Large intestine (tissue), 3 donors: Measurements from ENCODE around the gene PHOX2A. TPM values are rescaled to one million over a fixed set of nuclear protein-coding genes. Genes with fewer than 3 reads are reported as not detected.

Experiments
- DNase-seq, 2 donors: peaks; one replicate each; pipeline versions ENCODE4 v3.0.0 to v3.0.0-alpha.2; 2013
- H3K27ac ChIP-seq: one replicate; pipeline ENCODE4 v1.5.1; 2013; ENCODE audit warnings: low read length
- H3K27me3 ChIP-seq: 2 replicates; pipeline ENCODE4 v1.6.1; 2013; ENCODE audit warnings: low read length; ENCODE audit not compliant: control insufficient read depth, insufficient read depth
- H3K36me3 ChIP-seq: 2 replicates; pipeline ENCODE4 v1.6.1; 2013; ENCODE audit warnings: low read length; ENCODE audit not compliant: control insufficient read depth, insufficient read depth
- H3K4me1 ChIP-seq: one replicate; pipeline ENCODE4 v1.6.1; 2013; ENCODE audit warnings: low read length; ENCODE audit not compliant: control insufficient read depth, insufficient read depth
- H3K4me3 ChIP-seq: one replicate; pipeline ENCODE4 v1.5.1; 2013; ENCODE audit warnings: low read length
- H3K9me3 ChIP-seq: one replicate; pipeline ENCODE4 v1.6.1; 2013; ENCODE audit warnings: mild to moderate bottlenecking, low read depth, low read length, moderate library complexity; ENCODE audit not compliant: control insufficient read depth
- WGBS: methylation state at CpG from one replicate; pipeline ENCODE4 v1.1.5; 2013; ENCODE audit warnings: low lambda C conversion rate; ENCODE audit not compliant: insufficient coverage; 5-methylcytosine and 5-hydroxymethylcytosine counted together
- polyA plus RNA-seq: library from polyadenylated mRNA; unstranded; fragments of 120-200 nt; gene quantifications from one replicate; pipeline ENCODE4 v1.2.1, GENCODE V29; 2013

Gene PHOX2A
- polyA plus RNA-seq, 1 donor = 8.3 TPM

- H3K9me3 ChIP-seq = no peaks in the 10 kb centered on the region
- H3K4me3 ChIP-seq = no peak overlapping the region
- peaks cover 11% of the 10 kb centered on the region for H3K4me1 ChIP-seq
- WGBS = no CpG with 5 or more reads among the region's 3 CpGs
- peaks cover 86% of the 10 kb centered on the region for H3K36me3 ChIP-seq
- no peak for DNase-seq
- peaks cover 11% of the 10 kb centered on the region for H3K27me3 ChIP-seq
- H3K27ac ChIP-seq = no peak overlapping the region
These were observed 9.5 kb downstream of the PHOX2A start for GRCh38 chr11:72234514-72234830.

- peak in 1 of 2 donors; percentile 0 for DNase-seq
- no CpG with 5 or more reads among the region's 8 CpGs for WGBS
- peaks cover 91% of the 10 kb centered on the region for H3K36me3 ChIP-seq
These were observed 10.0 kb downstream of the PHOX2A start for GRCh38 chr11:72233773-72234513.

DNA sequence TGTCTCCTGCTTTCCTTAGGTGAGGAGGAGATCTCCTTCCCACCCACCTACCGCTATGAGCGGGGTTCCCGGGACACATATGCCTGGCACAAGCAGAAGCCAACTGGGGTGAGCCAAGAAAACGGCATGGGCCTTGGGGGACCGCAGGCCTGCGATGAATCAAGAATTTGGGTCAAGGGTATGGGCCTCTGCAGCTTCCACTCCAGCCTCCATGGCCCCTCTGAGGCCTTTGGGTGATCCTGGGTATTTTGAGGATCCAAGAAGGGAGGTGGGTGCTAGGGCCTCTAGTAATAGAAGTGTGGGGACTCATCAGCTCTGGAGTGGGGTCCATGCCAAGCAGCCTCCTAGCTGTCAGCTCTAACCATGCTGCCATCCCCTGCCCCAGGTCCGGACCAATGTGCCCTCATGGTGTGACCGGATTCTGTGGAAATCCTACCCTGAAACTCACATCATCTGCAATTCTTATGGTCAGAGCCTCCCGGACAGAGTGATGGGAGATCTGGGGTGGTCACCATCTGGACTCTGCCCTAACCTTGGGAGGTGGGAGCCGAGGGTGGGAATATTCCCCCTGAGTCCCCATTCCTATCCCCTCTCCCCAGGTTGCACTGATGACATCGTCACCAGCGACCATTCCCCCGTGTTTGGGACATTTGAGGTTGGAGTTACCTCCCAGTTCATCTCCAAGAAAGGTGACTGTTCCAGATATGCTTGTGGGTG lies 10.8 kb downstream of the PHOX2A start:
- Histone ChIP-seq H3K4me1 (peaks cover 7% of the 10 kb centered on the region), H3K27ac (no peak overlapping the region), H3K9me3 (no peaks in the 10 kb centered on the region), H3K4me3 (no peak overlapping the region), H3K36me3 (peaks cover 94% of the 10 kb centered on the region), H3K27me3 (no peaks in the 10 kb centered on the region)
- no CpG with 5 or more reads among the region's 13 CpGs for WGBS
- peak in 1 of 2 donors; percentile 1 for DNase-seq

More at GRCh38 chr11:72233773-72234513, 10.0 kb downstream of the PHOX2A start:
- H3K4me1 ChIP-seq = peaks cover 7% of the 10 kb centered on the region
- no peaks in the 10 kb centered on the region for H3K9me3 ChIP-seq
- no peak overlapping the region for H3K27ac ChIP-seq
- peaks cover 5% of the 10 kb centered on the region for H3K27me3 ChIP-seq
- no peak overlapping the region for H3K4me3 ChIP-seq

- WGBS = no CpG with 5 or more reads among the region's 18 CpGs
- DNase-seq = no peak
- peaks cover 5% of the 10 kb centered on the region for H3K4me1 ChIP-seq
- no peak overlapping the region for H3K27ac ChIP-seq
- no peaks in the 10 kb centered on the region for H3K9me3 ChIP-seq
- H3K36me3 ChIP-seq = peaks cover 98% of the 10 kb centered on the region
- no peaks in the 10 kb centered on the region for H3K27me3 ChIP-seq
- no peak overlapping the region for H3K4me3 ChIP-seq
These were observed 11.5 kb downstream of the PHOX2A start for GRCh38 chr11:72232260-72233055.

- no peaks in the 10 kb centered on the region for H3K4me1 ChIP-seq
- WGBS = no CpG with 5 or more reads among the region's 9 CpGs
- no peak overlapping the region for H3K27ac ChIP-seq
- no peaks in the 10 kb centered on the region for H3K27me3 ChIP-seq
- no peak overlapping the region for H3K4me3 ChIP-seq
- DNase-seq = no peak
- peaks cover 94% of the 10 kb centered on the region for H3K36me3 ChIP-seq
- H3K9me3 ChIP-seq = no peaks in the 10 kb centered on the region
These were observed 12.3 kb downstream of the PHOX2A start for GRCh38 chr11:72231396-72232259.

DNA sequence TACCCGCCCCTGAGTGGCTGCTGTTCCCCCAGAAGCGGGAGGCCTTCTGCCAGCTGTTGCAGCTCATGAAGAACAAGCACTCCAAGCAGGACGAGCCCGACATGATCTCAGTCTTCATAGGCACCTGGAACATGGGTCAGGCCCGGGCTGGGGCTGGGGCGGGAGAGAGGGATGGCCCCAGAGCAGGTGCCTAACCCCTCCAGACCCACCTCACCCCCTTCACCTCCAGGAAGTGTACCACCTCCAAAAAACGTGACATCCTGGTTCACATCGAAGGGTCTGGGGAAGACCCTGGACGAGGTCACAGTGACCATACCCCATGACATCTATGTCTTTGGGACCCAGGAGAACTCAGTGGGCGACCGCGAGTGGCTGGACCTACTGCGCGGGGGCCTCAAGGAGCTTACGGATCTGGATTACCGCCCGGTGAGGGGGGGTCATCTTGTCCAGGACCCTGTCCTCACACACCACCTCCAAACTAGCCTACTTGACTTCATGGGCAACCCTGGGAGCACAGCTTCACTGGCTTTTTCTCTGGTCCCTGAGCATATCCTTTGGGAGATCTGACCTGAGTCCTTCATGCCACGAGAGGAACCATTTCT lies 13.1 kb downstream of the PHOX2A start:
- WGBS = no CpG with 5 or more reads among the region's 18 CpGs
- no peak overlapping the region for H3K4me3 ChIP-seq
- H3K4me1 ChIP-seq = peaks cover 5% of the 10 kb centered on the region
- peaks cover 90% of the 10 kb centered on the region for H3K36me3 ChIP-seq
- no peaks in the 10 kb centered on the region for H3K27me3 ChIP-seq
- H3K27ac ChIP-seq = no peak overlapping the region
- DNase-seq = peak in 1 of 2 donors; percentile 1
- H3K9me3 ChIP-seq = no peaks in the 10 kb centered on the region

DNA sequence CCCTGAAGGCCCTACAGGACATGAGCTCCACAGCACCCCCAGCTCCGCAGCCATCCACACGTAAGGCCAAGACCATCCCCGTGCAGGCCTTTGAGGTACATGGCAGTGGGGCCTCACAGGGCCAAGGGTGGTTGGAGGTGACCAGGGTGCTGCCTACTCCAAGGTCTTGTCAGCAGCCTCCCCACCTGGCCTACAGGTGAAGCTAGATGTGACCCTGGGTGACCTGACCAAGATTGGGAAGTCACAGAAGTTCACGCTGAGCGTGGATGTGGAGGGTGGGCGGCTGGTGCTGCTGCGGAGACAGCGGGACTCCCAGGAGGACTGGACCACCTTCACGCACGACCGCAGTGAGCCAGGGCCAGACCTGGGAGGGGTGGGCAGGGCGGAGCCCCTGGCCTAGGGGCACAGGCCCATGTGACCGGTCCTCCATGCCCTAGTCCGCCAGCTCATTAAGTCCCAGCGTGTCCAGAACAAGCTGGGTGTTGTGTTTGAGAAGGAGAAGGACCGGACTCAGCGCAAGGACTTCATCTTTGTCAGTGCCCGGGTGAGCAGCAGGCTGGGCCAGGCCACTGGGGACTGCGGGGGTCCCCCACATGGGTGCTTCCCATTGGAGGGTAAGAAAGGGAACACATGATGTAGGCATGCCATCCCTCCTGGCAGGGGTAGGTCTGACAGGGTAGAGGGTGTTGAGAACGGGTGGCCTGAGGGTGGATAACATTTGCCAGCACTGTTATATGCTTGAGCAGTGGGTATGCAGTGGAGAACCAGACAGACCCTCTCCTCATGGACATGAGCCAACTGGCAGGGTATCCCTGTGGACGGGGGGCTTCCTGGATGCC lies 13.8 kb downstream of the PHOX2A start:
- Histone ChIP-seq H3K27ac (no peak overlapping the region), H3K36me3 (peaks cover 83% of the 10 kb centered on the region), H3K9me3 (no peaks in the 10 kb centered on the region), H3K4me1 (peaks cover 12% of the 10 kb centered on the region), H3K27me3 (no peaks in the 10 kb centered on the region), H3K4me3 (no peak overlapping the region)
- DNase-seq = peak in 1 of 2 donors; percentile 1
- no CpG with 5 or more reads among the region's 21 CpGs for WGBS

- Histone ChIP-seq H3K36me3 (peaks cover 76% of the 10 kb centered on the region), H3K9me3 (no peaks in the 10 kb centered on the region), H3K4me1 (peaks cover 12% of the 10 kb centered on the region), H3K27ac (no peak overlapping the region), H3K27me3 (no peaks in the 10 kb centered on the region), H3K4me3 (no peak overlapping the region)
- WGBS = no CpG with 5 or more reads among the region's 8 CpGs
- peak in 1 of 2 donors; percentile 1 for DNase-seq
These were observed 14.5 kb downstream of the PHOX2A start for GRCh38 chr11:72229336-72229924.

GRCh38 chr11:72228844-72229231 lies 15.1 kb downstream of the PHOX2A start:
- no peaks in the 10 kb centered on the region for H3K27me3 ChIP-seq
- peaks cover 12% of the 10 kb centered on the region for H3K4me1 ChIP-seq
- H3K4me3 ChIP-seq = no peak overlapping the region
- H3K36me3 ChIP-seq = peaks cover 70% of the 10 kb centered on the region
- DNase-seq = no peak
- no peak overlapping the region for H3K27ac ChIP-seq
- H3K9me3 ChIP-seq = no peaks in the 10 kb centered on the region
- no CpG with 5 or more reads among the region's 7 CpGs for WGBS
